HT1080 (cell line): ENCODE measurements around the gene NFYB. TPM values are rescaled to one million over a fixed set of nuclear protein-coding genes. Genes with fewer than 3 reads are reported as not detected.
"Not testable (repeated sequence)": the region's sequence is repeated elsewhere in the genome, so short reads cannot be mapped to it uniquely, and the experiment has no call there.

ENCODE experiments used
- DNase-seq: peaks from one replicate; pipeline ENCODE4 v3.0.0-alpha.2; 2015; ENCODE audit warnings: low read depth
- polyA plus RNA-seq, 2 experiments: library from polyadenylated mRNA; depleted of rRNA; stranded (reverse); fragments of >200 nt; gene quantifications; 2 replicates each; pipeline ENCODE4 v1.2.3, GENCODE V29; 2015
- total RNA-seq: library from RNA; depleted of rRNA; stranded (reverse); fragments of >200 nt; shearing (Covaris generic); gene quantifications from 2 replicates; pipeline ENCODE4 v1.2.3, GENCODE V29; 2014; rRNA removed

NFYB gene
- total RNA-seq: 12.2 and 17.2 TPM in 2 replicates
- polyA plus RNA-seq (2015; cell fraction: cytosol; rRNA removed): 14.1 and 17.2 TPM in 2 replicates
- 22.4 and 23.5 TPM in 2 replicates for polyA plus RNA-seq (2015; cell fraction: nucleus; rRNA removed)

- DNase-seq: peak; percentile 94
These were observed at the start of gene NFYB for GRCh38 chr12:104137902-104138796. Gene NFYB (minus strand): TSS chr12:104138210. CDS start chr12:104135453, 2,757 bp downstream.

DNA sequence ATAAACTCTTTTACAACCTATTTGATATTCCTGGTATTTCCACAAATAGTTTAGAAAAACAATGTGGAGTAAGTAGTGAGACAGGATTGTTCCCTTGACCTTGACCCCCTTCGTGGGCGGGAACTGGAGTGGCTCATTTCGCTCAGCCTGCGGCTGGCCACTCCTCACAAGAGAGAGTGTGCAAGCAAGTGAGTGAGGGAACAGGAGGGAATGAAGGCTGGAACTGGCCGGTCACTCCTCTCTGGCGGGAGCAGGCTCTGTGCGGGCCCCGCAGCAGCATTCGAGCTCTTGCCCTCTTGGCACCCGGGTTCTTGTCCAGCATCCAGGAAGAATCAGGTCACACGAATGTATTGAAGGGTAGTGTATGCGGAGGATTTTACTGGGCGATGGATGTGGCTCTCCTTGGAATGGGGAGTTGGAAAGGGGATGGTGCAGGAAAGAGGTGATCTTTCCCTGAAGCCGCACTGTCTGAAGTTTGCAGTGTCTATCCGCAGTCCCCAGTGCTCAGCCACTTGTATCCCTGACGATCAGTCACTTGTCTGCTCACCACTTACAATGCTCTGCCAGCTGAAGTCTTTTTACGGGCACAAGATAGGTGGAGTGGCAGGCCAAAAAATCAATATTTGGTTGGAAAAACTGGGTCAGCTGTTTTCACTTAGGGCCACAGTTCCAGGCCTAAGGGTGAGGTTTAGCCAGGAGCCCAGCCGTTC, 49.6 kb upstream of the NFYB start:
- DNase-seq: no peak

GRCh38 chr12:104183443-104183842, 45.4 kb upstream of the NFYB start:
- DNase-seq: no peak

GRCh38 chr12:104182621-104183378, 44.8 kb upstream of the NFYB start:
- no peak for DNase-seq

DNA sequence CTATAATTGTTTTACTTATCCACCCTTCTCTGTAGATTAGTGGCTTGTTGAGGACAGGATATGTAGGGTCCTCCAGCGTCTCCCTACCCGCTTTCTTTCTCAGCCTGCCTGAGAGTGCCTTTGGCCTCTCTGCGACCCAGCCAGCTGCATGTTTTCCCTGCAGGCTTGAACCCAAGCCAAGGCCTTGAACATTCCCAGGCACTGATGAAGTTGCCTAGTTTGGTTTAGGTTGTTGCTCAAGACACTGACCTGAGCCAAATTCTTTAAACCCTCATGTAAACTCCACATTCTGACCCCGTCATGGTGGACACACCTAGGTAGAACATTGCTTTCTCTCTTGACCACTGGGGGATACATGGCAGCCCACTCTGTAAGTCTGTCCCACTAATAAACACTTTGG, 44.1 kb upstream of the NFYB start:
- DNase-seq: peak; percentile 15

DNA sequence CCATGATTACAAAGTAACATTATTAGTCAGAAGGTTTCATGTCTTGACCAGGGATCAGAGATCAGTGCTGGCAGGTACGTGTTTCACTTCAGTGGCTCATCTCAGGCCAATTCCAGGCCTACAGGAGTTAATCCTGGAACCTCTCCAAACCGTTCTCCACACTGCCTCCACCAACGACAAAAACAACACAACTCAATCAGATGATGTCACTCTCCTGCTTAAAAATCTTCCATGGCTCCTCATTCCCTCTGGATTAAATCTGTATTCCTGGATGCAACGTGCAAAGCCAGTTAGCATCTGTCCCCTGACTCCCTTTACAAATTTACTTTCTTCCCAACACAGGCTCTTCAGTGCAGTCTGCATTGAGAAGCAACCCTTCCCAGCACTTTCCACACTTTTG, 43.3 kb upstream of the NFYB start:
- DNase-seq: peak; percentile 23

GRCh38 chr12:104180374-104180773, 42.4 kb upstream of the NFYB start:
- no peak for DNase-seq

DNA sequence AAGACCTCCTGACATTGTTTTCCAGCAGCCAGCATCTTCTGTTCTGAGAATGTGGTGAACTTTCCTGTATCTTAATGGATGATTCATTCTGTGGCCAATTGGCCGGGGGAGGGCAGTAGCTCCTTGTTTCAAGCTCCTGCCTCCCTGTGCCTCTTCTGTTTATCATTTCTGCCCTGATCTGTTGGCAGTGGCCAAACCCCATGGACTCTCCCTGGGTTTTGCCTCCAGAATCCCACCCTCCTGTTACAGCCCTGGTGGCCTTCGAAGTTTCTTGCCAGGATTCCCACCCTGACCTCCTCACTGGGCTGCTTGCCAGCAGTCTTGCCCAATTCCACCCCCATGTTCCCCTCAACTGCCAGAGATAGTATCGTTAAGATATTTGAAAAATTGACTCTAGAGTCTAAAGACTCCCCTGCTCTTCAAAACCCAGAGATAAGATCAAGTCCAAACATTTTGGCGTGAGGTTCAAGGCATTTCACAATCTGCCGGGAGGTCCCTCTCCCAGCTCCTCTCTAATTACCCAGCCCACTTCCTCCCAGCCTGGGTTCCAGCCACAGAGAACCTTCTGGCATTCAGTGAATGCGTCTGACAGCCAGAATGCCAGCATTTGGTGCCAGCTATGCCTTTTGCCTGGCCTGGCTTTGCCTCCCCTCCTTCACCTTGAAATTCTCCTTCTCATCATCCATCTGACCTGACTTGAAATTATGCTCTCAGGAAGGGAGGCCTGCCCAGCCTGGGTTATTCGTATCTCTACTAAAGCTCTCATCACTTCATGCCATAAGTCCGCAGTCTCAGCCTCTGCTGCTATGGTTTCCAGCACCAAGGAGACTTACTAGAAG, 39.9 kb upstream of the NFYB start:
- DNase-seq: peak; percentile 91

DNA sequence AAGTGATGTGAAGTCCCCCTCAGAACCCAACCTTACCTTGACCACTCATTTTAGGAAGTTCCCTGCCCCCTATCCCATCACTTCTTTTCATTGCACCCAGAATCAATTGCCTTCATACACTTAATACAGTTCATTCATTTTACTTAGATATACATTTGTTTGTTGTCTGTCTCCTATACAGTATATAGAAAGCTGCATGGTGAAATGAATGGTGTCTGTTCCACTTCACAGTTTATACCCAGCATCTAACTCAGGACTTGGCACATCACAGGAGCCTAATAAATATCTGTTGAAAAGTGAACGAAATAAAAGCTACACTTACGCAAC, 39.3 kb upstream of the NFYB start:
- DNase-seq: no peak

DNA sequence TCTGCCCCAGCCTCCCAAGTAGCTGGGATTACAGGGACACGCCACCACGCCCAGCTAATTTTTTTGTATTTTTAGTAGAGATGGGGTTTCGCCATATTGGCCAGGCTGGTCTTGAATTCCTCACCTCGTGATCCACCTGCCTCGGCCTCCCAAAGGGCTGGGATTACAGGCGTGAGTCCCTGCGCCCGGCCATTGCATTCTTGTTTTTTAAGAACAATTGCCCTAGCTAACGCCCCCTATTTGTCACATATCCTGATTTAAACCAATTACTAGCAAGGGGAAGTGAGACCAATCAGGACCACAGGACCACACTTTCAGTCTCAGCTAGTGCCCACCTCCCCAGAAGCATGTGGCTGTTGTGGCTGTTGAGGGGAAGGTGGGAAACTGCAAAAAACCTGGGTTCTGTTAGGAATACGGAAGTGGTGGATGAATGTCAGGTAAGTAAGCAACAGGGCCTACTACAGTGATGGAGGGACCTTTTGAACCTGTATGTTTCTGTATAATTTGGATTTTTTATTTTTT, 37.8 kb upstream of the NFYB start:
- no peak for DNase-seq

GRCh38 chr12:104173804-104174203, 35.8 kb upstream of the NFYB start:
- DNase-seq: not testable (repeated sequence)

- DNase-seq: no peak
These were observed 34.5 kb upstream of the NFYB start for GRCh38 chr12:104172570-104172947.

GRCh38 chr12:104171785-104172569, 34.0 kb upstream of the NFYB start:
- no peak for DNase-seq

DNA sequence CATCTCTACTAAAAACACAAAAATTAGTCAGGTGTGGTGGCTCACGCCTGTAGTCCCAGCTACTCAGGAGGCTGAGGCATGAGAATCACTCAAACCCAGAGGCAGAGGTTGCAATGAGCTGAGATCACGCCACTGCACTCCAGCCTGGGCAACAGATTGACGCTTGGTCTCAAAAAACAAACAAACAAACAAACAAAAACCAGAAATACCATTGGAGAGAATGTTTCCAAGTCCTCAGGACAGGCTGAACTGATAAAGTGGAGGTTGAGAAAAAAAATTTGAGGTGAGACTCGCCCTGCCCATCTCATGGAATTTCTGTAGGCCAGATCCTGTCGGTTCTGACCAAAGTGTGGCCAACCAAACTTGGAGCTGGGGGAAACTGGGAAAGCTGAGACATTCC, 30.6 kb upstream of the NFYB start:
- DNase-seq: no peak

DNA sequence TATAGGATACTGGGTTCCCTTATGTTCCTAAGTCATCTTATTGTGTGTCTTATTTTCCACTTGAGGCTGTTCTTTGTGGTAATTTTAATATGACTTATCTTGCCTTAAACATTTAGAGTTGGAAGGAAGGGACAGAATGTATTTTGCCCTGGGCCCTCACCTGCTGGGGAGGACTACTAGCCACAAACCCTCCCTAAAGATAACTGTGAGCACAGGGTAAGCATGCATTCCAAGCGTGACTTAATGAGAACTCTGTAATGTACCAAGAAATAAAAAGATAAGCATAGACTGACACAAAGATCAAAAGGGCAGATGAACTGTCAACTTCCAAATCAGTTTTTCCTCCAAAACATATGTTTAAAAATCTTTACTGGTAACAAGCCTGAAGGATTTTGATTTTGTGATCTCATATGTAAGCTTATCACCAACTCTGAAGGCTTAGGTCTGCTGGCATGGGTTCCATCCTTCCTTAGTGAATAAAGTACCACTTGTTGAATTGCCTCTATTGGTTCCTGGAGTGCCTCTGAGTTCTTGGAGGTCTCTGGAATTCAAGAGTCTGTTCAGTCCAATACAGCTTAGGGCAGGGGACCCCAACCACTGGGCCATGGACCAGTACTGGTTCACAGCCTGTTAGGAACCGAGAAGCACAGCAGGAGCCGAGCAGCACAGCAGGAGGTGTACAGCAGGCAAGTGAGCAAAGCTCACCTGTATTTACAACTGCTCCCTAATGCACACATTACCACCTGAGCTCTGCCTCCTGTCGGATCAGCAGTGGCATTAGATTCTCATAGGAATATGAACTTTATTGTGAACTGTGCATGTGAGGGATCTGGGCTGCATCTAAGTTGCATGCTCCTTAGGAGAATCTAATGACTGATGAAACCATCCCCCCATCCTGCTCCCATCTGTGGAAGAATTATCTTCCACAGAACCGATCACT, 29.8 kb upstream of the NFYB start:
- no peak for DNase-seq

DNA sequence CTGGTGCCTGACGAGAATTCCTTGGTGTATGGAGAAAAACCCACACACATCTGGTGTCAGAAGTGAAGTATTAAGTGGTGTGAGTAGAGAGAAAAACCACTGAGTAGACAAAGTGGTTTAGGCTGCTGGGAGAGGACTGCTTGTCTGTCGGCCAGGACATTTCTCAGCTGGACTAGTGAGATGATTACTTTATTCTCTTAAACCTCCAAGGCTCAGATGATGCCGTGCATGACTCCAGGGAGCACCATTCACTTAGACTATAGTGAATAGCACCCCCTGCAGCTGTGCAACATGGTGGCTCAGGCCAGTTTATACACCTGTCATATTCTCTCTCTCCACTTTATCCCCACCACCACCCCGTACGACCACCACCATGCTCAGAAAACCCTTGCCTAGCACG, 28.5 kb upstream of the NFYB start:
- no peak for DNase-seq

DNA sequence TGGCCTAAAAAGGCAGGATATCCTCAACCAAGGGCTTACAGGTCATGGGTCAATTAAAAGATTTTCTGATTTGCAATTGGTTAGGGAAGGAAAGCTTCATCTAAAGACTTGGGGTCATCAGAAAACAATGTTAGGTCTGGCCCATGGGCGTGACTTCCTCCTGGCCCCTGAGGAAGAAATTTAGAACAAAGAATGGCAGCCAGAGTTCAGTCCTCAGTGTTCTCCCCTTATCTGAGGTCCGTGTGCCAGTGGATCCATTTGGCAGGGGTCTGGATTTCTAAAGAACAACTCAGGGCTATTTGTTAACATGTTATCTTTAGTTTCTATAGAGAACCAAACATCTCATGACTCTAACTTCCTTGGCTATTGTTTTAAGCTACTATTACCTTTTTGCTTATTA, 27.8 kb upstream of the NFYB start:
- DNase-seq: no peak

DNA sequence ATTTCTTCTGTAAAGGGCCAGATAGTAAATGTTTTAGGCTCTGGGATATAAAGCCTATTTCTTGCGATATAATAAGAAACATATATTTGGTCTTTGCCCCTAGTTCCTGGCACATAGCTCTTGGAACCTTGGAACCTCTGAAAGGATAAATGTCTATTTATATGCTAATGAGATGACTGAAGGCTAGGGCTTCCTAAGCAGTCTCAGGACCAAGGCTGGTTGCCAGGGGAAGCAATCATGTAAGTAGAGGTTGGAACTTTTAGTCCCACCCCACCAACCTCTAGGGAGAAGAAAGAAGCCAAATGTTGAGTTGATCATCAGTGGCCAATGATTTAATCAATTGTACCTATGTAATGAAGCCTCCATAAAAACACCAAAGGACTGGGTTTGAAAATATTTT, 26.6 kb upstream of the NFYB start:
- no peak for DNase-seq

DNA sequence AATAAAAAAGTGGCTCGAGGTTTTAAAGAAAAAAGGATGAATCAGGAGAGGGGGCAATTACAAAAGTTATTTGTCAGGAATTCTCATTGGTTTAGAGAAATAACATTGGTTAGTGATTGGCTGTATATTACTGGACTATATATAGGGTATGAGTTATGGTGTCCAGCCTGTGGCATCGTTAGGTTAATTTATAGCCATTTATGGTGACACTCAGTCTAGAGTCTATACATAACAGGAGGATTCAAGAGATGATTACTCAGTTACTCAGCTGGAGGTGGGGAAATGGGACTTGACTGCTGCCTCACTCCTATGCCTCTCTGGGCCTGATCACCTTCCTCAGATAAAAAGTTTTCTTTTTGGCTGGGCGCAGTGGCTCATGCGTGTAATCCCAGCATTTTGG, 25.6 kb upstream of the NFYB start:
- DNase-seq: peak; percentile 21
